Nephron (organoid): ENCODE results near the gene ZNF808.
A peak's percentile ranks its signal among the peaks of the same experiment; 100 is the strongest.
"Not testable (repeated sequence)": the region's sequence is repeated elsewhere in the genome, so short reads cannot be mapped to it uniquely, and the experiment has no call there.

Experiments used
- H3K27ac Mint-ChIP-seq, 3 experiments: 2 replicates each; pipeline ENCODE4 v1.8.0; 2020; ENCODE audit warnings: mixed read lengths in 3 of 3, mild to moderate bottlenecking in 2 of 3, moderate library complexity in 1 of 3
- H3K27me3 Mint-ChIP-seq: 2 replicates; pipeline ENCODE4 v1.8.0; 2021; ENCODE audit warnings: low read depth, mild to moderate bottlenecking, moderate library complexity, mixed read lengths
- H3K36me3 Mint-ChIP-seq: 2 replicates; pipeline ENCODE4 v1.8.0; 2020; ENCODE audit warnings: low read depth, mixed read lengths
- H3K4me1 Mint-ChIP-seq: 2 replicates; pipeline ENCODE4 v1.8.0; 2020; ENCODE audit warnings: mixed read lengths
- H3K4me3 Mint-ChIP-seq, 3 experiments: 2 replicates each; pipeline ENCODE4 v1.8.0; 2020; ENCODE audit warnings: mild to moderate bottlenecking in 3 of 3, mixed read lengths in 3 of 3, moderate library complexity in 2 of 3
- H3K9me3 Mint-ChIP-seq: 2 replicates; pipeline ENCODE4 v1.8.0; 2020; ENCODE audit warnings: mixed read lengths
- TF ChIP-seq, protein P1 (sequence below), 3 experiments: fragments of 200-600 bp; sonication (generic); IDR thresholded peaks; one replicate each; pipeline ENCODE4 v1.5.0; 2021; ENCODE audit warnings: antibody characterized with exemption in 3 of 3; ENCODE audit not compliant: unreplicated experiment in 3 of 3

ZNF808 gene

DNA sequence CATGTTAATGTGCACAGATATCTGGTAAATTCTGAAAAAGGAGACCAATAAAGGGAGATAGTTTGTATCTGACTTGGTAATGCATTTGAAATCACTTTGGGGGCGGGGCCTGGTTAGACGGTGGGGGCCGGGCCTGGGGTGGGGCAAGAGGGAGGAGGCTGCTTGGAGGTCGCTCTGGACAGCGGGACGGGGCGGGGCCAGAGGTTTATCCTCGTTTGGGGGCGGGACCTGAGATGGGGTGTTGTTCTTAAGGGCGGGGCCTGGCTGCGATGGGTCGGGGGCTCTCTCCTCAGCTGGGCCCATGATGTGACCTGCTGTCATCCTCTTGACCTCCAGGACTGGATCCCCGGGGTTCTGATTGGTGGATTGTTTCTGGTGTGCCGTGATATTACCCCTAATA is 4.9 kb upstream of the ZNF808 start:
- H3K4me3 Mint-ChIP-seq, result no peak overlapping the region

DNA sequence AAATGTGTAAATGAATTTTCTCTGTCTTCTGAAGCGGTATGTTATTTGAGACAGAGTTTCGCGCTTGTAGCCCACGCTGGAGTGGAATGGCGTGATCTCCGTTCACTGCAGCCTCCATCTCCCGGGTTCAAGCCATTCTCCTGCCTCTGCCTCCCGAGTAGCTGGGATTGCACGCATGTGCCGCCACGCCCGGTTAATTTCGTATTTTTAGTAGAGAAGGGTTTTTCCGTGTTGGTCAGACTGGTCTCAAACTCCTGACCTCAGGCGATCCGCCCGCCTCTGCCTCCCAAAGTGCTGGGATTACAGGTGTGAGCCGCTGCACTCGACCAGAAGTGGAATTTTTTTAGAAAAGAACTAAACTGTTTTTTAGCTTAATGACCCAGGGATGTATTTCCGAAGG is 3.4 kb upstream of the ZNF808 start:
- Mint-ChIP-seq H3K4me3 (no peak overlapping the region), H3K27ac (no peak overlapping the region), H3K27me3 (peaks cover 6% of the 10 kb centered on the region), H3K36me3 (no peaks in the 10 kb centered on the region), H3K4me1 (peaks cover 7% of the 10 kb centered on the region), H3K9me3 (peaks cover 7% of the 10 kb centered on the region)
- TF ChIP-seq, protein P1, sequence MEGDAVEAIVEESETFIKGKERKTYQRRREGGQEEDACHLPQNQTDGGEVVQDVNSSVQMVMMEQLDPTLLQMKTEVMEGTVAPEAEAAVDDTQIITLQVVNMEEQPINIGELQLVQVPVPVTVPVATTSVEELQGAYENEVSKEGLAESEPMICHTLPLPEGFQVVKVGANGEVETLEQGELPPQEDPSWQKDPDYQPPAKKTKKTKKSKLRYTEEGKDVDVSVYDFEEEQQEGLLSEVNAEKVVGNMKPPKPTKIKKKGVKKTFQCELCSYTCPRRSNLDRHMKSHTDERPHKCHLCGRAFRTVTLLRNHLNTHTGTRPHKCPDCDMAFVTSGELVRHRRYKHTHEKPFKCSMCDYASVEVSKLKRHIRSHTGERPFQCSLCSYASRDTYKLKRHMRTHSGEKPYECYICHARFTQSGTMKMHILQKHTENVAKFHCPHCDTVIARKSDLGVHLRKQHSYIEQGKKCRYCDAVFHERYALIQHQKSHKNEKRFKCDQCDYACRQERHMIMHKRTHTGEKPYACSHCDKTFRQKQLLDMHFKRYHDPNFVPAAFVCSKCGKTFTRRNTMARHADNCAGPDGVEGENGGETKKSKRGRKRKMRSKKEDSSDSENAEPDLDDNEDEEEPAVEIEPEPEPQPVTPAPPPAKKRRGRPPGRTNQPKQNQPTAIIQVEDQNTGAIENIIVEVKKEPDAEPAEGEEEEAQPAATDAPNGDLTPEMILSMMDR (IDR thresholded peaks at IDR 0.05; ENCODE audit: unreplicated experiment in 3 of 3), result no peak

More for the DNA sequence above, 4.9 kb upstream of the ZNF808 start:
- peaks cover 7% of the 10 kb centered on the region for H3K9me3 Mint-ChIP-seq
- TF ChIP-seq, protein P1 (IDR thresholded peaks at IDR 0.05; ENCODE audit: unreplicated experiment in 3 of 3), result no peak
- no peaks in the 10 kb centered on the region for H3K4me1 Mint-ChIP-seq
- no peaks in the 10 kb centered on the region for H3K36me3 Mint-ChIP-seq
- H3K27me3 Mint-ChIP-seq, result peaks cover 6% of the 10 kb centered on the region
- no peak overlapping the region for H3K27ac Mint-ChIP-seq

DNA sequence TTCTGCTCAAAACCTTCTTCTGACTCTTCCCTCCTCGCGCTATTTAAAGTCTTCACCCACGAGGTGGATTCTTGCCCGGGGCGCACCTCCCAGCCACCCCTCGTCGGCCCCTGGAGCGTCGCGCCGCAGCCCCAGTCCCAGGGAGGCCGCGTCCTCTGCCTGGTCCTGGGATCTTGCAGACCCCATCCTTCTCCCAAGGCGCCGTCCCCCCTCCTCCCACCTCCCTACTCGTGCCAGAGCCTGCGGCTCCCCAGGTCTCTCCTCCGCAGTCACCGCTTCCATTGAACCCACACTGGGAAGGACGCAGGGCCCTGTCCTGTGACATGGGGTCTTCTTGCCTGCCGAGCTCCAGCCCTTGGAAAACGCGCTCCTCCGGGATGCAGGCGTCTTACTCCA is 486 bp downstream of the ZNF808 start:
- H3K9me3 Mint-ChIP-seq, result peaks cover 5% of the 10 kb centered on the region
- H3K27me3 Mint-ChIP-seq, result peaks cover 5% of the 10 kb centered on the region
- TF ChIP-seq, protein P1 (IDR thresholded peaks at IDR 0.05; ENCODE audit: unreplicated experiment in 3 of 3), result no peak
- peak overlapping the region; percentile 96 to 98 (median 98) for H3K4me3 Mint-ChIP-seq
- H3K27ac Mint-ChIP-seq, result peak overlapping the region; percentile 95 to 98 (median 97)
- peaks cover 3% of the 10 kb centered on the region for H3K36me3 Mint-ChIP-seq
- H3K4me1 Mint-ChIP-seq, result peaks cover 7% of the 10 kb centered on the region

DNA sequence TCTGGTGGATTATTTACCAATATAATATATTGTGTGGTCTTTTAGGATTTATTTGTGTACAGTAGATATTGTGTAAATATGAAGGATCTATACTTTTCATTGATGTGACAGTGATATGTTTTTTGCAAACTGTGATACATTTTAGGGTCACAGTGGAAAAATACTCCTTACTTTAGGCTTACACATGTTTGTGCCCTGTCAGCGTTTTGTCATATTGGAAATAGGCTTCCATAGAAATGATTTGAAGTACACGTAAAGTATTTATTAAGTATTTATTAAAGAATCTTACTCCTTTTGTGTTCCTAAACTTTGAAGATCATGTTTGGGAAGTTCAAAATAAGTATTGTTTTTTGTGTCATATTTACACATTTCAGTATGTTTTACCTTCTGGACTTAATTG is 5.0 kb downstream of the ZNF808 start:
- Mint-ChIP-seq H3K36me3 (peaks cover 9% of the 10 kb centered on the region), H3K9me3 (no peaks in the 10 kb centered on the region), H3K27me3 (no peaks in the 10 kb centered on the region), H3K4me3 (peak overlapping the region in 2 of 3 experiments; percentile 26 to 34), H3K4me1 (peaks cover 20% of the 10 kb centered on the region), H3K27ac (no peak overlapping the region)
- TF ChIP-seq, protein P1 (IDR thresholded peaks at IDR 0.05; ENCODE audit: unreplicated experiment in 3 of 3), result no peak

DNA sequence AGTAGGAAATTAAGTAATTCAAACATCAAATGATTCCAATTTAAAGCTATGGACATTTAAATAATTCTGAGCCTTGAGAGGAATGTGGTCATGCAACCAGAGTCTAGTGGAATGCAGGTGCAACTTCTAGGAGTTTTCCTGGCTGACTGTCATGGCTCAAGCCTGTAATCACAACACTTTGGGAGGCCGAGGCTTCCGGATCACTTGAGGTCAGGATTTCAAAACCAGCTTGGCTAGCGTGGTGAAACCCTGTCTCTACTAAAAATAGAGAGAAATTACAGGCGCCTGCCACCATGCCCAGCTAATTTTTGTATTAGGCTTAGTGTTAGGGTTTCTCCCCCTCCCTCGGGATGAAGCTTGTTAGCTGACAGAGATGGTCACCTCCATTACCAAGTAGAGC is 6.4 kb downstream of the ZNF808 start:
- H3K27ac Mint-ChIP-seq, result no peak overlapping the region
- no peaks in the 10 kb centered on the region for H3K27me3 Mint-ChIP-seq
- H3K4me3 Mint-ChIP-seq, result peak overlapping the region; percentile 82 to 94 (median 89)
- peaks cover 13% of the 10 kb centered on the region for H3K4me1 Mint-ChIP-seq
- no peaks in the 10 kb centered on the region for H3K9me3 Mint-ChIP-seq
- H3K36me3 Mint-ChIP-seq, result peaks cover 15% of the 10 kb centered on the region
- TF ChIP-seq, protein P1 (IDR thresholded peaks at IDR 0.05; ENCODE audit: unreplicated experiment in 3 of 3), result no peak

DNA sequence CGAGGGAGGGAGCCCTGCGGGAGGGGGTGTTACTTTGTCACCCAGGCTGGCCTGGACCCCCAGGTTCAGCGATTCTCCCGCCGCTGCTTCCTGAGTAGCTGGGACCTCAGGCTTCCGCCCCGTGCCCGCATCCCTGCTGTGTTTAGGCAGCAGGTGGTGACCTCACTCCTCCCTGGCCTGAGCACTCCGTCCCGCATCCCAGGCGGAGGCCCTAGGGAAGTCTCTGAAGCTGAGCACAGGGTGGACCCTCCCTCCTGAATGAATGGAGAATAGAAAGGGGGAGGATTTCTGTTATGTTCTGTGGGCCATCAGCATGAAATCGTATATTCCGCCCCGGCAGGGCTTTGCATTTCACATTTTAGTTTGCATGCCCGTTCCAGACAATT is 7.9 kb downstream of the ZNF808 start:
- peaks cover 22% of the 10 kb centered on the region for H3K36me3 Mint-ChIP-seq
- H3K27ac Mint-ChIP-seq, result peak overlapping the region in 2 of 3 experiments; percentile 72 to 86
- not testable (repeated sequence) for H3K9me3 Mint-ChIP-seq, H3K27me3 Mint-ChIP-seq
- peak overlapping the region; percentile 82 to 94 (median 89) for H3K4me3 Mint-ChIP-seq
- H3K4me1 Mint-ChIP-seq, result peaks cover 13% of the 10 kb centered on the region
